Epithelial cell of proximal tubule (primary cell): ENCODE results near the gene PPIP5K2. TPM values are rescaled to one million over a fixed set of nuclear protein-coding genes. Genes with fewer than 3 reads are reported as not detected.
A peak's percentile ranks its signal among the peaks of the same experiment; 100 is the strongest.
"Not testable (repeated sequence)": the region's sequence is repeated elsewhere in the genome, so short reads cannot be mapped to it uniquely, and the experiment has no call there.

ENCODE experiments used
- DNase-seq: peaks from one replicate; pipeline ENCODE4 v3.0.0-alpha.2; 2011; ENCODE audit warnings: low read depth
- H3K4me3 ChIP-seq: 2 replicates; pipeline ENCODE4 v1.5.1; 2011; ENCODE audit warnings: low read depth, mild to moderate bottlenecking, low read length
- total RNA-seq: library from RNA; depleted of rRNA; stranded (reverse); fragments of >200 nt; gene quantifications from 2 replicates; pipeline ENCODE4 v1.2.3, GENCODE V29; 2015
- TF ChIP-seq, protein P1 (sequence below): conservative IDR thresholded peaks from 2 replicates; pipeline ENCODE4 v1.5.1; 2012; ENCODE audit warnings: low read depth, mild to moderate bottlenecking, low read length

PPIP5K2 gene
- total RNA-seq = 19.5 and 38.5 TPM in 2 replicates

DNA sequence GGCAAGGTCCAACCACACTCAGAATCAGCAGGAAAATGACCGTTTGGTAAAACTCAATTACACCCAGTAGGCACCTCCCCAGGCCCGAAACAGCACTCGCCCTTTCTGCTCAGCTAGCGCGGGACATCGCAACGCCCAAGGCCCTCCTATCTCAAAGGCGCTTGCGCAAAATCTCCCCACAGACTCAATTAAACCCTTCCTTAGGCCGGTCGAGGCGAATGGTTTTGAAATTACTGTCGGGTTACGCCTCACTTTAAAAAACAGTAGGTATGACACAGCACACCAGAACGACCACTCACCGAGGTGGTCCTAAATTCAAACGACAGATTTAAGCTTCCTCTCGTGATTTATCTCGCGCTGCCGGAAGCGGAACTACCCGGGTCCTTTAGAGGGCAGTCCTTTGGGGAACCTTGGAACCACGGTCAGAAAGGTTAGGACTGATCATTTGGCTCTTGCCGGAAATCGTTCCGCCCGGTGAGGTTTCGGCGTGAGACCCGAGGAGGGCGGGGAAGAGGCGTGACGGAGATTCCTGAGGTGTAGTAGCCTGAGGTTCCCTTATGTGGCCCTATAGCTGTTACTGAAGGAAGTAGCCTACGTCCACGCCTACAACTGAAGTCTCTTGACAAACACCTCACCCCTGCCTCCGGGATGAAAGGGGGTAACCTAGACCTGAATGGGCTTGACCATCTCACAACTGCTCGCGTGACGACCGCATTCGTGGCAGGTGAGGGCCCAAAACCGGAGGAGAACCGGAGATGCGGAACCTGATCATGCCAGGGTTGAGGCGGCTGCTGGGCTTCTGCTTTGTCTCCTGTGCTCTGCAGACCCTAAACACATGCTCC is at the start of gene PPIP5K2, which contains the start of gene GIN1:
PPIP5K2 (plus strand) TSS at position 537 of the 842 bp plus-strand sequence. CDS start 9,289 bp downstream, outside the sequence.
GIN1 (minus strand) TSS at position 374 of the 842 bp plus-strand sequence. CDS start 11,431 bp downstream, outside the sequence.
- peak; percentile 98 for DNase-seq
- peak within 1 kb of the TSS; percentile 94 for H3K4me3 ChIP-seq
- TF ChIP-seq, protein P1, sequence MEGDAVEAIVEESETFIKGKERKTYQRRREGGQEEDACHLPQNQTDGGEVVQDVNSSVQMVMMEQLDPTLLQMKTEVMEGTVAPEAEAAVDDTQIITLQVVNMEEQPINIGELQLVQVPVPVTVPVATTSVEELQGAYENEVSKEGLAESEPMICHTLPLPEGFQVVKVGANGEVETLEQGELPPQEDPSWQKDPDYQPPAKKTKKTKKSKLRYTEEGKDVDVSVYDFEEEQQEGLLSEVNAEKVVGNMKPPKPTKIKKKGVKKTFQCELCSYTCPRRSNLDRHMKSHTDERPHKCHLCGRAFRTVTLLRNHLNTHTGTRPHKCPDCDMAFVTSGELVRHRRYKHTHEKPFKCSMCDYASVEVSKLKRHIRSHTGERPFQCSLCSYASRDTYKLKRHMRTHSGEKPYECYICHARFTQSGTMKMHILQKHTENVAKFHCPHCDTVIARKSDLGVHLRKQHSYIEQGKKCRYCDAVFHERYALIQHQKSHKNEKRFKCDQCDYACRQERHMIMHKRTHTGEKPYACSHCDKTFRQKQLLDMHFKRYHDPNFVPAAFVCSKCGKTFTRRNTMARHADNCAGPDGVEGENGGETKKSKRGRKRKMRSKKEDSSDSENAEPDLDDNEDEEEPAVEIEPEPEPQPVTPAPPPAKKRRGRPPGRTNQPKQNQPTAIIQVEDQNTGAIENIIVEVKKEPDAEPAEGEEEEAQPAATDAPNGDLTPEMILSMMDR = no peak

DNA sequence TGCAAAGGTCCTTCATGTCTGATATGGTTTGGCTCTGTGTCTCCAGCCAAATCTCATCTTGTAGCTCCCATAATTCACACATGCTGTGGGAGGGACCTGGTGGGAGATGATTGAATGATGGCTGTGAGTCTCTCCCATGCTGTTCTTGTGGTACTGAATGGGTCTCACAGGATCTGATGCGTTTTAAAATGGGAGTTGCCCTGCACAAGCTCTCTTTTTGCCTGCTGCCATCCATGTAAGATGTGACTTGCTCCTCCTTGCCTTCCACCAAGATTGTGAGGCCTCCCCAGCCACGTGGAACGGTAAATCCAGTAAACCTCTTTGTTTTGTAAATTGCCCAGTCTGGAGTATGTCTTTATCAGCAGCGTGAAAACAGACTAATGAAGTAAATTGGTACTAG is 46.6 kb upstream of the PPIP5K2 start:
- DNase-seq, H3K4me3 ChIP-seq: not testable (repeated sequence)

DNA sequence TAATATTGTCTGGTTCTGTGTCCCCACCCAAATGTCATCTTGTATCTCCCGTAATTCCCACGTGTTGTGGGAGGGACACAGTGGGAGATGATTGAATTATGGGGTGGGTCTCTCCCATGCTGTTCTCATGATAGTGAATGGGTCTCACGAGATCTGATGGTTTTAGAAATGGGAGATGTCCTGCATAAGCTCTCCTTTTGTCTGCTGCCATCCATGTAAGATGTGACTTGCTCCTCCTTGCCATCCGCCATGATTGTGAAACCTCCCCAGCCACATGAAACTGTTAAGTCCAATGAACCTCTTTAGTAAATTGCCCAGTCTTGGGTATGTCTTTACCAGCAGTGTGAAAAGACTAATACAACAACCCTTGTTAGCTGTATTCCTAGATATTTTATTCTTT is 44.7 kb upstream of the PPIP5K2 start:
- DNase-seq = no peak
- TF ChIP-seq, protein P1 = no peak
- H3K4me3 ChIP-seq = no peak overlapping the region

DNA sequence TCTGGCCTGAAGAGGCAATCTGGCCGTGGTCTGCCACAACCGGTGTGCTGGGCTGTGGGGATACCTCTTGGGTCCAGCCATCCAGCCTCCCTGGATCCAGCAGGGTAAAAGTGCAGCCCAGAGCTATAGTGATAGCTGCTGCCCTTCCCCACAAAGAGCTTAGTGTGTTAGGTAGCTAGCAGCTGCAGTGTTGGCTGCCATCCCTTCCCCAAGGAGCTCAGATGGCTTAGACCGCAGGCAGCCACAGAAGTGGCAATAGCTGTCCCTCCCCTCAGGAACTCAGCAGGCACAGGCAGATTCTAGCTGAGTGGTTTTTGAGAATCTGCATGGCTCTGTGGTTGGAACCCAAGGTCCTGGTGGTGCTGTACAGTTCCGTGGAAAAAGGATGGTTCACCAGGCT is 40.3 kb upstream of the PPIP5K2 start:
- H3K4me3 ChIP-seq = no peak overlapping the region
- TF ChIP-seq, protein P1 = no peak
- DNase-seq = no peak

DNA sequence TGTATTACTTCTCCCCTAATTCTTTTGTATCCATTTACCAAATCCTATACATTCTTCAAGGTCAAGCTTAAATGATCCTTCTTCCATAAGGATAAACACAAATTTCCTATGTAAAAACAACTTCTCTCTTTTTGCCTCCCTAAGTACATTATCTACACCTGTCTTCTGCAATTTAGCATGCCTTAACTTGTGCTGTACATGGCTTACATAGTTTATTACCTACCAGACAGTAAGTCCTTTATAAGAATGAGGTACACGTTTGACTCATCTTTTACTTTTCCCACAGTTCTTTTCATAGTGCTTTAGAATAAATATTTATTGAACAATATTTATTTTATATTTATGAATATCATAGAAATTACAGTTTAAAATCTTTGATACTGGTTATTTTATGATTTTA is 33.6 kb upstream of the PPIP5K2 start:
- no peak overlapping the region for H3K4me3 ChIP-seq
- TF ChIP-seq, protein P1 = no peak
- DNase-seq = no peak

DNA sequence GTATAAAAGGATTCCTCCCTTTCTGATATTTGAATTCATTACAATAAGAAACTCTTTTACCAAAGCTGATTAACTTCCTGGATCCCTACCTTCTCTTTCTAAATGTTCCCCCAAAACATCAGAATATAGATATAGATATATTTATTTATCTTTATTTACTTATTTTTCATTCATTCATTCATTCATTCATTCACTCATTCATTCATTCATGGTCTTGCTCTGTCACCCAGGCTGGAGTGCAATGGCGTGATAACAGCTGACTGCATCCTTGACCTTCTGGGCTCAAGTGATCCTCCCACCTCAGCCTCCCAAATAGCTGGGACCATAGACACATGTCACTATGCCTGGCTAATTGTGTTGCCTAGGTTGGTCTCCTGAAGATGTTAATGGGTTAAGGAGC is 30.8 kb upstream of the PPIP5K2 start:
- DNase-seq = no peak
- H3K4me3 ChIP-seq = no peak overlapping the region
- TF ChIP-seq, protein P1 = no peak

DNA sequence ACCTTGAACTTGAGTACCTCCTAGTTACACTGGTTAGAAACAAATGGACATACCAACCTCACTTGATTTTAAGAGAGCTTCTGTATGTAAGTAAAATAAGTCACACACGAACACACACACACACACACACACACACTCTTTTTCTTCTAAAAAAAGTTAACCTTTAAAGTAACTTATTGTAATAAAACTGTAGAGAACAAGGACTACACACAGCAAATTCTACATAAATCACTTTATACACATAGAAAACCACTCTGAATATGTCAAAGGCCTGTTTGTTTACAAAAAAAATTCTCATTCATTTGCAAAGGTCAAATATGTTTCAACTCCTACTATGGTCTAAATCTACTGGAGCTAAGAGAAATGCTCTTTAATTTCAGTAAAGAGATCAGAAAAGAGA is 29.3 kb upstream of the PPIP5K2 start:
- H3K4me3 ChIP-seq = no peak overlapping the region
- no peak for DNase-seq
- TF ChIP-seq, protein P1 = no peak
